ENCODE measurements around the gene TAL2.

TAL2 gene

DNA sequence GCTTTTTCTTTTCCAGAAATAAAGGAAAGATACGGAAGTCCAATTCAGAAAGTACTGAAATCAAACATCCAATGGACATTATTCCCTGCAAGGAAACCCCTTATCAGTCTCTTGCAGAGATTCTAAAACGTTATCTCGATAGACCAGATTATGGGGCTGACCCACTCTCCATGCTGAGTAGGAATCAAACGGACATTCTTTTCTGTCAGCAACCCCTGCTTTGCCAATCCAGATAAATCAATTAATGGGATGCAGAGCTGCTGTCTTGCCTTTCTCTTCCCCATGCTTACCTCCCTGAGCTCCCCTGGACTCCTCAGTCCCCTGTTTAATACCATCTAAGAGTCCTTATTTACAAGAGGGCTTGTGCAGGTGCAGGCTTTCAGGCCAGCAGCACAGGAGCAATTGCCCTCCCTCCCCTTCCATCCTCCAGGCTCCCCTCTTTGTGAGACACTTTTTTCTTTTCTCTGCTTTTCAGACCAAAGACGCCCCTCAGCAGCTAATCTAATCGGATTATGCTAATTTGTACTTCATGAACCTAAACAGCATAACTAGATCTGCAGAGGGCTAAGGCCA is 14.2 kb downstream of the TAL2 start:
- no peak overlapping the region for H3K4me3 ChIP-seq (ENCODE audit: low read length)
- H3K9ac ChIP-seq (ENCODE audit: low read depth, low read length) = no peak overlapping the region
- H3K27ac ChIP-seq (ENCODE audit: low read depth, low read length) = no peak overlapping the region
- H3K27me3 ChIP-seq (ENCODE audit: insufficient read depth, low read length) = no peaks in the 10 kb centered on the region; the same call in 1 of the 2 replicates
- H3K4me1 ChIP-seq (ENCODE audit: insufficient read depth, low read length) = peaks cover 15% of the 10 kb centered on the region
- no peaks in the 10 kb centered on the region for H3K36me3 ChIP-seq (ENCODE audit: insufficient read depth, low read length)
- H3K9me3 ChIP-seq (ENCODE audit: insufficient read depth, low read depth, low read length) = no peaks in the 10 kb centered on the region
- 73% methylated on average over 6 of the region's 6 CpGs for WGBS

- no peaks in the 10 kb centered on the region for H3K9me3 ChIP-seq (ENCODE audit: insufficient read depth, low read depth, low read length)
- no peak overlapping the region for H3K27ac ChIP-seq (ENCODE audit: low read depth, low read length)
- H3K4me1 ChIP-seq (ENCODE audit: insufficient read depth, low read length) = peaks cover 15% of the 10 kb centered on the region
- 87% methylated on average over 1 of the region's 1 CpG for WGBS
- H3K9ac ChIP-seq (ENCODE audit: low read depth, low read length) = no peak overlapping the region
- no peak overlapping the region for H3K4me3 ChIP-seq (ENCODE audit: low read length)
- no peaks in the 10 kb centered on the region; the same call in 1 of the 2 replicates for H3K27me3 ChIP-seq (ENCODE audit: insufficient read depth, low read length)
- H3K36me3 ChIP-seq (ENCODE audit: insufficient read depth, low read length) = no peaks in the 10 kb centered on the region
Observed at GRCh38 chr9:105678163-105678562, 15.9 kb downstream of the TAL2 start.

DNA sequence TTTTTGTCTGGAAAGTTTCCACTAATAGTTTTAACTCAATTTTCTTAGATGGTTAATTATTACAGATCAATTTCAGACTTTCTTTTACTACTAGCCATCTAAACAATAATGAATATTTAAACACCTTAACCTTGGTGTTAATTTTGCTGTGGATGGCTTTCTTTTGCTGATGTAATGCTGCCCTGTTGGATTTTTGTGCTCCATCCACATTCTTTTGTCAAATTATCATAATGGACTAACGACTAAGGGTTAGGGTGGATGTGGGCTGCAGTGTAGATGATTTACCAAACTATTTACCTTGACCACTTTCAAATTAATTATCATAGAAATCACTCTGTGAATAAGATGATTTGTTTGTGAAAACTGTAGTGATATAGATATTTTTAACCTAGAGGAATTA is 16.5 kb downstream of the TAL2 start:
- Histone ChIP-seq H3K9ac (ENCODE audit: low read depth, low read length) (no peak overlapping the region), H3K27me3 (ENCODE audit: insufficient read depth, low read length) (no peaks in the 10 kb centered on the region; the same call in 1 of the 2 replicates), H3K9me3 (ENCODE audit: insufficient read depth, low read depth, low read length) (no peaks in the 10 kb centered on the region), H3K4me3 (ENCODE audit: low read length) (no peak overlapping the region), H3K36me3 (ENCODE audit: insufficient read depth, low read length) (no peaks in the 10 kb centered on the region), H3K27ac (ENCODE audit: low read depth, low read length) (no peak overlapping the region), H3K4me1 (ENCODE audit: insufficient read depth, low read length) (peaks cover 14% of the 10 kb centered on the region)
- no CpG with 5 or more reads among the region's 1 CpG for WGBS

GRCh38 chr9:105679257-105680022 is 17.2 kb downstream of the TAL2 start:
- Histone ChIP-seq H3K4me1 (ENCODE audit: insufficient read depth, low read length) (peaks cover 8% of the 10 kb centered on the region; the same call in 1 of the 2 replicates), H3K4me3 (ENCODE audit: low read length) (no peak overlapping the region), H3K9me3 (ENCODE audit: insufficient read depth, low read depth, low read length) (no peaks in the 10 kb centered on the region), H3K9ac (ENCODE audit: low read depth, low read length) (no peak overlapping the region), H3K36me3 (ENCODE audit: insufficient read depth, low read length) (no peaks in the 10 kb centered on the region), H3K27me3 (ENCODE audit: insufficient read depth, low read length) (no peaks in the 10 kb centered on the region), H3K27ac (ENCODE audit: low read depth, low read length) (no peak overlapping the region)
- 86% methylated on average over 8 of the region's 8 CpGs for WGBS

- WGBS = 96% methylated on average over 1 of the region's 2 CpGs
Observed at GRCh38 chr9:105681313-105681712, 19.1 kb downstream of the TAL2 start.

DNA sequence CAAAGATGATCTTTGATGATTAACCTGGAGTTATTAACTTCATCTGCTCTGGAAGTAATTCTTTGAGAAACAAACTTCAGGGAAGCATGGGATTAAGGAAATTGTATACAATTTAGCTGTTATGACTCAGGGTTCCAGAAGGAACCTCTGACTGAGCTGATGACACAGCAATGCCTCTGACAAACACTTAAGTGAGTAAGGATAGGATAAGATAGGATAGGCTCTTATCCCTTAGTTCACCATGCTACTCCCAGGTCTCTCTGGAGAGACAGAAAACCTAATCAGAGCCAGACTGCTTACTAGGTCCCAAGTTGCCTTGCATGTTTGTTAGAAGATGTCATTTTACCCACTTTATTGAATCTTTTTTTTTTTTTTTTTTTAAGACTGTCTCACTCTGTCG is 19.5 kb downstream of the TAL2 start:
- Histone ChIP-seq H3K27ac (ENCODE audit: low read depth, low read length) (no peak overlapping the region), H3K27me3 (ENCODE audit: insufficient read depth, low read length) (no peaks in the 10 kb centered on the region), H3K9me3 (ENCODE audit: insufficient read depth, low read depth, low read length) (no peaks in the 10 kb centered on the region), H3K9ac (ENCODE audit: low read depth, low read length) (no peak overlapping the region), H3K4me3 (ENCODE audit: low read length) (no peak overlapping the region), H3K4me1 (ENCODE audit: insufficient read depth, low read length) (peaks cover 8% of the 10 kb centered on the region; the same call in 1 of the 2 replicates), H3K36me3 (ENCODE audit: insufficient read depth, low read length) (no peaks in the 10 kb centered on the region)
- WGBS = 94% methylated on average over 1 of the region's 1 CpG

More at GRCh38 chr9:105681313-105681712, 19.1 kb downstream of the TAL2 start:
- Histone ChIP-seq H3K36me3 (ENCODE audit: insufficient read depth, low read length) (no peaks in the 10 kb centered on the region), H3K9ac (ENCODE audit: low read depth, low read length) (no peak overlapping the region), H3K9me3 (ENCODE audit: insufficient read depth, low read depth, low read length) (no peaks in the 10 kb centered on the region), H3K4me3 (ENCODE audit: low read length) (no peak overlapping the region), H3K4me1 (ENCODE audit: insufficient read depth, low read length) (peaks cover 8% of the 10 kb centered on the region; the same call in 1 of the 2 replicates), H3K27ac (ENCODE audit: low read depth, low read length) (no peak overlapping the region), H3K27me3 (ENCODE audit: insufficient read depth, low read length) (no peaks in the 10 kb centered on the region)

- Histone ChIP-seq H3K27ac (ENCODE audit: low read depth, low read length) (no peak overlapping the region), H3K4me3 (ENCODE audit: low read length) (no peak overlapping the region), H3K9ac (ENCODE audit: low read depth, low read length) (no peak overlapping the region), H3K9me3 (ENCODE audit: insufficient read depth, low read depth, low read length) (no peaks in the 10 kb centered on the region), H3K27me3 (ENCODE audit: insufficient read depth, low read length) (peaks cover 2% of the 10 kb centered on the region; the same call in 1 of the 2 replicates), H3K36me3 (ENCODE audit: insufficient read depth, low read length) (no peaks in the 10 kb centered on the region), H3K4me1 (ENCODE audit: insufficient read depth, low read length) (peaks cover 3% of the 10 kb centered on the region; the same call in 1 of the 2 replicates)
- WGBS = 84% methylated on average over 1 of the region's 1 CpG
Observed at GRCh38 chr9:105683688-105684275, 21.5 kb downstream of the TAL2 start.

- no peak overlapping the region for H3K4me3 ChIP-seq (ENCODE audit: low read length)
- 94% methylated on average over 4 of the region's 4 CpGs for WGBS
- no peaks in the 10 kb centered on the region for H3K4me1 ChIP-seq (ENCODE audit: insufficient read depth, low read length)
- no peaks in the 10 kb centered on the region for H3K36me3 ChIP-seq (ENCODE audit: insufficient read depth, low read length)
- no peaks in the 10 kb centered on the region for H3K9me3 ChIP-seq (ENCODE audit: insufficient read depth, low read depth, low read length)
- no peak overlapping the region for H3K9ac ChIP-seq (ENCODE audit: low read depth, low read length)
- H3K27ac ChIP-seq (ENCODE audit: low read depth, low read length) = no peak overlapping the region
- H3K27me3 ChIP-seq (ENCODE audit: insufficient read depth, low read length) = peaks cover 8% of the 10 kb centered on the region
Observed at GRCh38 chr9:105686936-105687335, 24.7 kb downstream of the TAL2 start.

DNA sequence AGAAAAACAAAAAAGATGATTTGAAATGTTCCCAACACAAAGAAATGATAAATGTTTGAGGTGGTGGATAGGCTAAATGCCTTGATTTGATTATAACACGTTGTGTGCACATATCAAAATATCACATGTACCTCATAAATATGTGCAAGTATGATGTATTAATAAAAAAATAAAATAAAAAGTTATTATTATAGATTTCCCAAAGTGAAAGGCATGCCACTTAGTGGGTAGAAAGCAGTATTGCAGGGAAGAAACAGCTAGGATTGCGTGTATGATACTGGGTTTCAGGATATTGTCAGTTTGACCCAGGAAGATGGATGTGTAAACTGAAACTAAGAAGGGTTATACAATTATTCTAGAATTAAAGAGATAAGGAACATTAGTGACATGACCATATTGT is 28.5 kb downstream of the TAL2 start:
- WGBS = 42% methylated on average over 1 of the region's 2 CpGs
- Histone ChIP-seq H3K4me3 (ENCODE audit: low read length) (no peak overlapping the region), H3K9ac (ENCODE audit: low read depth, low read length) (no peak overlapping the region), H3K9me3 (ENCODE audit: insufficient read depth, low read depth, low read length) (no peaks in the 10 kb centered on the region), H3K27ac (ENCODE audit: low read depth, low read length) (no peak overlapping the region), H3K27me3 (ENCODE audit: insufficient read depth, low read length) (peaks cover 45% of the 10 kb centered on the region), H3K4me1 (ENCODE audit: insufficient read depth, low read length) (peaks cover 12% of the 10 kb centered on the region), H3K36me3 (ENCODE audit: insufficient read depth, low read length) (no peaks in the 10 kb centered on the region)

GRCh38 chr9:105693435-105694189 is 31.4 kb downstream of the TAL2 start:
- Histone ChIP-seq H3K4me3 (ENCODE audit: low read length) (peak overlapping the region; percentile 98), H3K4me1 (ENCODE audit: insufficient read depth, low read length) (peaks cover 12% of the 10 kb centered on the region), H3K27me3 (ENCODE audit: insufficient read depth, low read length) (peaks cover 53% of the 10 kb centered on the region), H3K27ac (ENCODE audit: low read depth, low read length) (no peak overlapping the region), H3K9ac (ENCODE audit: low read depth, low read length) (no peak overlapping the region), H3K36me3 (ENCODE audit: insufficient read depth, low read length) (no peaks in the 10 kb centered on the region), H3K9me3 (ENCODE audit: insufficient read depth, low read depth, low read length) (no peaks in the 10 kb centered on the region)
- WGBS = 22% methylated on average over 14 of the region's 15 CpGs
